ENCODE data around the gene HACD3. TPM values are rescaled to one million over a fixed set of nuclear protein-coding genes. Genes with fewer than 3 reads are reported as not detected.

The HACD3 gene
- total RNA-seq, 1 experiment from 2014 or later, result 133 TPM

DNA sequence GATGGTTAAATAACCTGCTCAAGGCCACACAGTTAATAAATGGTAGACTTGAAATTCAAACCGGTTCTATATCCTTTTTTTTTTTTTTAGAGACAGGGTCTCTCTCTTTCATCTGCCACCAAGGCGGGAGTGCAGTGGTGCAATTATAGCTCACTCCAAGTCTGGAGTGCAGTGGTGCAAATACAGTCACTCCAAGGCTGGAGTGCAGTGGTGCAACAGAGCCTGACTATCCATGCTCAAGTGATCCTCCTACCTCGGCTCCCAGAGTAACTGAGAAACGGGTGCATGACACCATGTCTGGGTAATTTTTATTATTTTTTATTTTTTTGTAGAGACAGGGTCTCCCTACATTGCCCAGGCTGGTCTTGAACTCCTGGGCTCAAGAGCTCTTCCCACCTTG, 36.2 kb upstream of the HACD3 start:
- no peak overlapping the region for H3K27ac Mint-ChIP-seq
- H2BK5ac ChIP-seq (ENCODE audit: insufficient read length, low read length), result no peak overlapping the region
- TF ChIP-seq, protein P1, sequence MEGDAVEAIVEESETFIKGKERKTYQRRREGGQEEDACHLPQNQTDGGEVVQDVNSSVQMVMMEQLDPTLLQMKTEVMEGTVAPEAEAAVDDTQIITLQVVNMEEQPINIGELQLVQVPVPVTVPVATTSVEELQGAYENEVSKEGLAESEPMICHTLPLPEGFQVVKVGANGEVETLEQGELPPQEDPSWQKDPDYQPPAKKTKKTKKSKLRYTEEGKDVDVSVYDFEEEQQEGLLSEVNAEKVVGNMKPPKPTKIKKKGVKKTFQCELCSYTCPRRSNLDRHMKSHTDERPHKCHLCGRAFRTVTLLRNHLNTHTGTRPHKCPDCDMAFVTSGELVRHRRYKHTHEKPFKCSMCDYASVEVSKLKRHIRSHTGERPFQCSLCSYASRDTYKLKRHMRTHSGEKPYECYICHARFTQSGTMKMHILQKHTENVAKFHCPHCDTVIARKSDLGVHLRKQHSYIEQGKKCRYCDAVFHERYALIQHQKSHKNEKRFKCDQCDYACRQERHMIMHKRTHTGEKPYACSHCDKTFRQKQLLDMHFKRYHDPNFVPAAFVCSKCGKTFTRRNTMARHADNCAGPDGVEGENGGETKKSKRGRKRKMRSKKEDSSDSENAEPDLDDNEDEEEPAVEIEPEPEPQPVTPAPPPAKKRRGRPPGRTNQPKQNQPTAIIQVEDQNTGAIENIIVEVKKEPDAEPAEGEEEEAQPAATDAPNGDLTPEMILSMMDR (conservative IDR thresholded peaks at IDR 0.05), result no peak
- no peaks in the 10 kb centered on the region for H3K4me1 Mint-ChIP-seq
- H2BK120ac ChIP-seq (ENCODE audit: low read depth, low read length, poor library complexity, severe bottlenecking), result no peak overlapping the region
- no peak overlapping the region for H3K4me2 ChIP-seq (ENCODE audit: insufficient read depth, insufficient read length, low read length)
- no peak overlapping the region for H2BK20ac ChIP-seq (ENCODE audit: low read depth, low read length, poor library complexity, severe bottlenecking)
- H3K14ac ChIP-seq (ENCODE audit: insufficient read depth, low read length), result no peak overlapping the region
- H3K9me3 ChIP-seq (ENCODE audit: control insufficient read depth, low read depth, low read length), result no peaks in the 10 kb centered on the region
- no peak overlapping the region for H4K8ac ChIP-seq (replicated peaks; ENCODE audit: insufficient read length, low read depth, low read length)
- H2BK15ac ChIP-seq (ENCODE audit: low read depth, low read length), result no peak overlapping the region
- WGBS (ENCODE audit: extremely low coverage, insufficient read length, low lambda C conversion rate), result no CpG with 5 or more reads among the region's 4 CpGs
- no peak overlapping the region for H4K5ac ChIP-seq (ENCODE audit: insufficient read length, low read depth, low read length)
- H3K79me1 ChIP-seq (ENCODE audit: insufficient read depth, low read depth, low read length, poor library complexity, severe bottlenecking), result no peaks in the 10 kb centered on the region
- no peak overlapping the region for H3K4me3 Mint-ChIP-seq
- H3K23me2 ChIP-seq (ENCODE audit: insufficient read length, low read depth, low read length, poor library complexity, severe bottlenecking), result no peaks in the 10 kb centered on the region
- H2AK5ac ChIP-seq (ENCODE audit: insufficient read length, low read length), result no peak overlapping the region
- no peaks in the 10 kb centered on the region for H3K27me3 ChIP-seq (ENCODE audit: insufficient read depth, low read length)
- H3K56ac ChIP-seq (ENCODE audit: insufficient read length, low read depth, low read length), result no peak overlapping the region
- peaks cover 28 to 60% (median 48%) of the 10 kb centered on the region in 3 experiments; a peak in 6 of 7 replicates for H3K36me3 Mint-ChIP-seq (ENCODE audit: insufficient read depth in 1 of 3, low read depth in 3 of 3)
- no peak overlapping the region for H3T11ph ChIP-seq (ENCODE audit: low read length)
- H3K18ac ChIP-seq (ENCODE audit: insufficient read length, low read depth, low read length), result no peak overlapping the region
- H2BK12ac ChIP-seq (ENCODE audit: insufficient read length, low read depth, low read length), result no peak overlapping the region
- H3K27me3 Mint-ChIP-seq (ENCODE audit: low read depth), result no peaks in the 10 kb centered on the region
- H4K91ac ChIP-seq (ENCODE audit: insufficient read length, low read depth, low read length), result no peak overlapping the region
- H4K20me1 ChIP-seq (ENCODE audit: control insufficient read depth, insufficient read depth, insufficient read length), result no peaks in the 10 kb centered on the region
- no peaks in the 10 kb centered on the region for H3K9me3 Mint-ChIP-seq
- no peaks in the 10 kb centered on the region for H3K79me2 ChIP-seq (ENCODE audit: insufficient read depth, low read length)
- no peak for DNase-seq
- H3K4ac ChIP-seq (ENCODE audit: low read depth, low read length), result no peak overlapping the region
- no peak overlapping the region for H3K9ac ChIP-seq (ENCODE audit: extremely low read depth, insufficient read length, low read length)
- H3K27ac ChIP-seq (ENCODE audit: insufficient read length, low read depth, low read length), result no peak overlapping the region
- no peak overlapping the region for H2AFZ ChIP-seq (ENCODE audit: low read length)
- H3K4me1 ChIP-seq (ENCODE audit: insufficient read depth, low read length), result no peaks in the 10 kb centered on the region
- no peak overlapping the region for H3K23ac ChIP-seq (ENCODE audit: insufficient read length, low read depth, low read length)

Measured in H9 (cell line).